GM23338 (cell line): ENCODE measurements around the gene LLGL2. TPM values are rescaled to one million over a fixed set of nuclear protein-coding genes. Genes with fewer than 3 reads are reported as not detected.

Source experiments
- ATAC-seq: fragments of 200-7000 bp; cut with Tn5 transposase; 3 replicates; pipeline ENCODE4 v1.9.1; 2020
- DNase-seq: peaks from one replicate; pipeline ENCODE4 v3.0.0-alpha.2; 2015; ENCODE audit warnings: low spot score
- H2AFZ ChIP-seq: fragments of 200-600 bp; sonication (generic); 2 replicates; pipeline ENCODE4 v1.8.0; 2016; ENCODE audit warnings: antibody characterized with exemption, mild to moderate bottlenecking, moderate library complexity
- H3F3A ChIP-seq: fragments of 200-600 bp; sonication (generic); replicated peaks from 2 replicates; pipeline ENCODE4 v1.8.0; 2017; ENCODE audit warnings: antibody characterized with exemption, mixed run types, low read depth
- H3K27ac ChIP-seq: fragments of 200-600 bp; sonication (generic); 2 replicates; pipeline ENCODE4 v1.6.1; 2016; ENCODE audit warnings: low read depth
- H3K27me3 ChIP-seq: fragments of 200-600 bp; sonication (generic); 2 replicates; pipeline ENCODE4 v1.8.0; 2016; ENCODE audit warnings: mild to moderate bottlenecking, mixed run types, moderate library complexity; ENCODE audit not compliant: insufficient read depth
- H3K36me3 ChIP-seq: fragments of 200-600 bp; sonication (generic); 2 replicates; pipeline ENCODE4 v1.8.0; 2016; ENCODE audit warnings: mild to moderate bottlenecking; ENCODE audit not compliant: insufficient read depth
- H3K4me1 ChIP-seq: fragments of 200-600 bp; sonication (generic); 2 replicates; pipeline ENCODE4 v1.8.0; 2016; ENCODE audit warnings: mild to moderate bottlenecking, moderate library complexity; ENCODE audit not compliant: insufficient read depth
- H3K4me2 ChIP-seq: fragments of 200-600 bp; sonication (generic); 2 replicates; pipeline ENCODE4 v1.7.1; 2017; ENCODE audit warnings: mixed run types
- H3K4me3 ChIP-seq: fragments of 200-600 bp; sonication (generic); 2 replicates; pipeline ENCODE4 v1.6.1; 2016; ENCODE audit warnings: mixed run types
- H3K79me2 ChIP-seq: fragments of 200-600 bp; sonication (generic); replicated peaks from 2 replicates; pipeline ENCODE4 v1.8.0; 2017; ENCODE audit warnings: mild to moderate bottlenecking; ENCODE audit not compliant: insufficient read depth
- H3K9me2 ChIP-seq: fragments of 200-600 bp; sonication (generic); 2 replicates; pipeline ENCODE4 v1.8.0; 2017; ENCODE audit not compliant: insufficient read depth
- H4K20me1 ChIP-seq: fragments of 200-600 bp; sonication (generic); replicated peaks from 2 replicates; pipeline ENCODE4 v1.8.0; 2017; ENCODE audit warnings: mild to moderate bottlenecking; ENCODE audit not compliant: insufficient read depth
- H3K27ac Mint-ChIP-seq: 2 replicates; pipeline ENCODE4 v1.8.0; 2020; ENCODE audit warnings: inconsistent platforms, mild to moderate bottlenecking, moderate library complexity, mixed read lengths
- H3K27me3 Mint-ChIP-seq: 3 replicates; pipeline ENCODE4 v1.8.0; 2022; ENCODE audit warnings: low read depth, mild to moderate bottlenecking, moderate library complexity, mixed read lengths, inconsistent platforms; ENCODE audit not compliant: insufficient read depth, poor library complexity
- H3K36me3 Mint-ChIP-seq: 3 replicates; pipeline ENCODE4 v1.8.0; 2021; ENCODE audit warnings: low read depth, mild to moderate bottlenecking, inconsistent platforms, moderate library complexity, mixed read lengths
- H3K4me1 Mint-ChIP-seq: 3 replicates; pipeline ENCODE4 v1.8.0; 2020; ENCODE audit warnings: mild to moderate bottlenecking, inconsistent platforms, mixed read lengths
- H3K4me3 Mint-ChIP-seq: 3 replicates; pipeline ENCODE4 v1.8.0; 2021; ENCODE audit warnings: moderate library complexity, mild to moderate bottlenecking, inconsistent platforms, mixed read lengths
- H3K9me3 Mint-ChIP-seq: 3 replicates; pipeline ENCODE4 v1.8.0; 2020; ENCODE audit warnings: moderate library complexity, mild to moderate bottlenecking, inconsistent platforms, mixed read lengths
- CREB1 ChIP-seq: fragments of 250-450 bp; sonication (Bioruptor Pico); IDR thresholded peaks from 2 replicates; pipeline ENCODE4 v1.5.0; 2020; ENCODE audit warnings: low read depth, mild to moderate bottlenecking, moderate library complexity
- EZH2 ChIP-seq: fragments of 200-600 bp; sonication (generic); IDR thresholded peaks from one replicate; pipeline ENCODE4 v1.8.0; 2017; ENCODE audit warnings: antibody characterized with exemption, mild to moderate bottlenecking, low read depth; ENCODE audit not compliant: unreplicated experiment
- POLR2AphosphoS5 ChIP-seq: IDR thresholded peaks from 2 replicates; pipeline ENCODE4 v1.6.1; 2016; ENCODE audit warnings: antibody characterized with exemption, low read depth
- STAT1 ChIP-seq: IDR thresholded peaks from one replicate; pipeline ENCODE4 v1.6.1; 2016; ENCODE audit warnings: antibody characterized with exemption; ENCODE audit not compliant: unreplicated experiment
- ZNF114 ChIP-seq: fragments of 250-450 bp; sonication (Bioruptor Pico); IDR thresholded peaks from 2 replicates; pipeline ENCODE4 v1.5.0; 2020; ENCODE audit warnings: mild to moderate bottlenecking, moderate library complexity
- ZNF331 ChIP-seq: fragments of 250-450 bp; sonication (Bioruptor Pico); IDR thresholded peaks from 2 replicates; pipeline ENCODE4 v1.5.0; 2020; ENCODE audit warnings: low read depth, mild to moderate bottlenecking, moderate library complexity
- polyA plus RNA-seq: library from polyadenylated mRNA; unstranded; fragments of >200 nt; fragmentation: Nextera tagmentation; extraction: Ambion mirVana; gene quantifications from 2 replicates; pipeline ENCODE4 v1.2.1, GENCODE V29; 2016
- total RNA-seq: library from RNA; depleted of rRNA; stranded (reverse); fragments of >200 nt; shearing (Covaris generic); gene quantifications from 2 replicates; pipeline ENCODE4 v1.2.3, GENCODE V29; 2014
- TF ChIP-seq, protein P1 (sequence below): fragments of 250-450 bp; sonication (Bioruptor Pico); IDR thresholded peaks from 2 replicates; pipeline ENCODE4 v1.5.0; 2020; ENCODE audit warnings: mild to moderate bottlenecking, moderate library complexity
- TF ChIP-seq, protein P2 (sequence below): IDR thresholded peaks from 2 replicates; pipeline ENCODE4 v1.6.1; 2016; ENCODE audit warnings: antibody characterized with exemption
- TF ChIP-seq, protein P3 (sequence below), 2 experiments: fragments of 200-600 bp in 1 of 2; sonication (generic) in 1 of 2; conservative IDR thresholded peaks; 2 replicates each; pipeline versions ENCODE4 v1.5.1 to v1.6.1; 2016 to 2017; ENCODE audit warnings: antibody characterized with exemption in 2 of 2, low read depth in 2 of 2, mild to moderate bottlenecking in 2 of 2, moderate library complexity in 1 of 2
- TF ChIP-seq, protein P4 (sequence below): IDR thresholded peaks from one replicate; pipeline ENCODE4 v1.6.1; 2018; ENCODE audit warnings: antibody characterized with exemption; ENCODE audit not compliant: unreplicated experiment

The LLGL2 gene
- total and polyA plus RNA-seq, 2 experiments from 2014 or later = 62.5 to 78.5 TPM

DNA sequence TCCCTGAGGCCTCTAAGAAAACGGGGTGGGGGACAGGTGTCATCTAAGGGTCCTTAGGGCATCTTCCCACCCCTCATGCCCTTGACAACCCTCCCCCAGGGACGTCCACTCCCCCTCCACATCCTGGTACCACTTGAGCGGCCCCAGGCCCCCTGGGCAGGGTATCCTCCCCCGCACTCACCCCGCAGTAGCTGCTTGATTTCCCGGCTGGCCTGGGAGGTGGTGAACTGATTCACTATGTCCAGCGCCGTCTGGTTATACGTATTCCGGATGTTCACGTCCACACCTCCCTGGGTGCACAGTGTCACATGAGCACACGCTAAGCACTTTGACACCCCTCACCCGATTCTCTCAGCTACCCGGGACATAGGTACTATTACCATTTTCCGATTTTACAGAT, 19.9 kb upstream of the LLGL2 start (continued):
- TF ChIP-seq, protein P1, sequence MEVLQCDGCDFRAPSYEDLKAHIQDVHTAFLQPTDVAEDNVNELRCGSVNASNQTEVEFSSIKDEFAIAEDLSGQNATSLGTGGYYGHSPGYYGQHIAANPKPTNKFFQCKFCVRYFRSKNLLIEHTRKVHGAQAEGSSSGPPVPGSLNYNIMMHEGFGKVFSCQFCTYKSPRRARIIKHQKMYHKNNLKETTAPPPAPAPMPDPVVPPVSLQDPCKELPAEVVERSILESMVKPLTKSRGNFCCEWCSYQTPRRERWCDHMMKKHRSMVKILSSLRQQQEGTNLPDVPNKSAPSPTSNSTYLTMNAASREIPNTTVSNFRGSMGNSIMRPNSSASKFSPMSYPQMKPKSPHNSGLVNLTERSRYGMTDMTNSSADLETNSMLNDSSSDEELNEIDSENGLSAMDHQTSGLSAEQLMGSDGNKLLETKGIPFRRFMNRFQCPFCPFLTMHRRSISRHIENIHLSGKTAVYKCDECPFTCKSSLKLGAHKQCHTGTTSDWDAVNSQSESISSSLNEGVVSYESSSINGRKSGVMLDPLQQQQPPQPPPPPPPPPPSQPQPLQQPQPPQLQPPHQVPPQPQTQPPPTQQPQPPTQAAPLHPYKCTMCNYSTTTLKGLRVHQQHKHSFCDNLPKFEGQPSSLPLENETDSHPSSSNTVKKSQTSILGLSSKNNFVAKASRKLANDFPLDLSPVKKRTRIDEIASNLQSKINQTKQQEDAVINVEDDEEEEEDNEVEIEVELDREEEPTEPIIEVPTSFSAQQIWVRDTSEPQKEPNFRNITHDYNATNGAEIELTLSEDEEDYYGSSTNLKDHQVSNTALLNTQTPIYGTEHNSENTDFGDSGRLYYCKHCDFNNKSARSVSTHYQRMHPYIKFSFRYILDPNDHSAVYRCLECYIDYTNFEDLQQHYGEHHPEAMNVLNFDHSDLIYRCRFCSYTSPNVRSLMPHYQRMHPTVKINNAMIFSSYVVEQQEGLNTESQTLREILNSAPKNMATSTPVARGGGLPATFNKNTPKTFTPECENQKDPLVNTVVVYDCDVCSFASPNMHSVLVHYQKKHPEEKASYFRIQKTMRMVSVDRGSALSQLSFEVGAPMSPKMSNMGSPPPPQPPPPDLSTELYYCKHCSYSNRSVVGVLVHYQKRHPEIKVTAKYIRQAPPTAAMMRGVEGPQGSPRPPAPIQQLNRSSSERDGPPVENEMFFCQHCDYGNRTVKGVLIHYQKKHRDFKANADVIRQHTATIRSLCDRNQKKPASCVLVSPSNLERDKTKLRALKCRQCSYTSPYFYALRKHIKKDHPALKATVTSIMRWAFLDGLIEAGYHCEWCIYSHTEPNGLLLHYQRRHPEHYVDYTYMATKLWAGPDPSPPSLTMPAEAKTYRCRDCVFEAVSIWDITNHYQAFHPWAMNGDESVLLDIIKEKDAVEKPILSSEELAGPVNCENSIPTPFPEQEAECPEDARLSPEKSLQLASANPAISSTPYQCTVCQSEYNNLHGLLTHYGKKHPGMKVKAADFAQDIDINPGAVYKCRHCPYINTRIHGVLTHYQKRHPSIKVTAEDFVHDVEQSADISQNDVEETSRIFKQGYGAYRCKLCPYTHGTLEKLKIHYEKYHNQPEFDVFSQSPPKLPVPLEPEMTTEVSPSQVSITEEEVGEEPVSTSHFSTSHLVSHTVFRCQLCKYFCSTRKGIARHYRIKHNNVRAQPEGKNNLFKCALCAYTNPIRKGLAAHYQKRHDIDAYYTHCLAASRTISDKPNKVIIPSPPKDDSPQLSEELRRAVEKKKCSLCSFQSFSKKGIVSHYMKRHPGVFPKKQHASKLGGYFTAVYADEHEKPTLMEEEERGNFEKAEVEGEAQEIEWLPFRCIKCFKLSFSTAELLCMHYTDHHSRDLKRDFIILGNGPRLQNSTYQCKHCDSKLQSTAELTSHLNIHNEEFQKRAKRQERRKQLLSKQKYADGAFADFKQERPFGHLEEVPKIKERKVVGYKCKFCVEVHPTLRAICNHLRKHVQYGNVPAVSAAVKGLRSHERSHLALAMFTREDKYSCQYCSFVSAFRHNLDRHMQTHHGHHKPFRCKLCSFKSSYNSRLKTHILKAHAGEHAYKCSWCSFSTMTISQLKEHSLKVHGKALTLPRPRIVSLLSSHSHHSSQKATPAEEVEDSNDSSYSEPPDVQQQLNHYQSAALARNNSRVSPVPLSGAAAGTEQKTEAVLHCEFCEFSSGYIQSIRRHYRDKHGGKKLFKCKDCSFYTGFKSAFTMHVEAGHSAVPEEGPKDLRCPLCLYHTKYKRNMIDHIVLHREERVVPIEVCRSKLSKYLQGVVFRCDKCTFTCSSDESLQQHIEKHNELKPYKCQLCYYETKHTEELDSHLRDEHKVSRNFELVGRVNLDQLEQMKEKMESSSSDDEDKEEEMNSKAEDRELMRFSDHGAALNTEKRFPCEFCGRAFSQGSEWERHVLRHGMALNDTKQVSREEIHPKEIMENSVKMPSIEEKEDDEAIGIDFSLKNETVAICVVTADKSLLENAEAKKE (CRISPR knock-in tag) = no peak
- TF ChIP-seq STAT1 (no peak), EZH2 (no peak)
- TF ChIP-seq, protein P2, sequence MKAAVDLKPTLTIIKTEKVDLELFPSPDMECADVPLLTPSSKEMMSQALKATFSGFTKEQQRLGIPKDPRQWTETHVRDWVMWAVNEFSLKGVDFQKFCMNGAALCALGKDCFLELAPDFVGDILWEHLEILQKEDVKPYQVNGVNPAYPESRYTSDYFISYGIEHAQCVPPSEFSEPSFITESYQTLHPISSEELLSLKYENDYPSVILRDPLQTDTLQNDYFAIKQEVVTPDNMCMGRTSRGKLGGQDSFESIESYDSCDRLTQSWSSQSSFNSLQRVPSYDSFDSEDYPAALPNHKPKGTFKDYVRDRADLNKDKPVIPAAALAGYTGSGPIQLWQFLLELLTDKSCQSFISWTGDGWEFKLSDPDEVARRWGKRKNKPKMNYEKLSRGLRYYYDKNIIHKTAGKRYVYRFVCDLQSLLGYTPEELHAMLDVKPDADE = no peak

DNA sequence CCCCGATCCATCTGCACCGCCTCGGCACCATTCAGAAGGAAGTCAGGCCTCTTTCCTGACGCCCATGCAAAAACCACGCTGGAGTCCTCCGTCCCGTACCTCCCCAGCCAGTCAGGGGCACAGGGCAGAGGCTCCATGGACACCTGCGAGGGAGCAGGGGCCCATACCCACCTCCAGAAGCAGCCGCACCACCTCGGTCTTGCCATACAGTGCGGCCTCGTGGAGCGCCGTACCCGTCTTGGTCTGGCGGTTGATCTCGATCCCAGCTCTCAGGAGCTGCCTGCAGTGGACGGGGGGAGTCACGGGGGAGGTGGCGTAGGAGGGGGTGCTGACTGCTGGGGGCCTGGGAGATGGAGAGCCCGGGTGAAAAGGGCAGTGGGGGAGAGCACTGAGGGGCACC, 19.4 kb upstream of the LLGL2 start:
- H3K4me1 ChIP-seq = no peaks in the 10 kb centered on the region
- no peaks in the 10 kb centered on the region for H3F3A ChIP-seq
- DNase-seq (no peak), ATAC-seq (no peak)
- H3K4me2 ChIP-seq = no peak overlapping the region
- H3K27ac ChIP-seq = no peak overlapping the region
- H3K4me3 ChIP-seq = no peak overlapping the region
- Mint-ChIP-seq H3K36me3 (peaks cover 10% of the 10 kb centered on the region; the same call in 2 of the 3 replicates), H3K4me1 (no peaks in the 10 kb centered on the region; the same call in 2 of the 3 replicates), H3K27me3 (peaks cover 7% of the 10 kb centered on the region), H3K27ac (no peak overlapping the region), H3K4me3 (no peak overlapping the region), H3K9me3 (no peaks in the 10 kb centered on the region)
- H3K79me2 ChIP-seq = no peaks in the 10 kb centered on the region; the same call in 1 of the 2 replicates
- TF ChIP-seq STAT1 (no peak), ZNF331 (CRISPR knock-in tag) (no peak), CREB1 (CRISPR knock-in tag) (no peak), POLR2AphosphoS5 (no peak), EZH2 (no peak), ZNF114 (no peak)
- TF ChIP-seq, protein P3, sequence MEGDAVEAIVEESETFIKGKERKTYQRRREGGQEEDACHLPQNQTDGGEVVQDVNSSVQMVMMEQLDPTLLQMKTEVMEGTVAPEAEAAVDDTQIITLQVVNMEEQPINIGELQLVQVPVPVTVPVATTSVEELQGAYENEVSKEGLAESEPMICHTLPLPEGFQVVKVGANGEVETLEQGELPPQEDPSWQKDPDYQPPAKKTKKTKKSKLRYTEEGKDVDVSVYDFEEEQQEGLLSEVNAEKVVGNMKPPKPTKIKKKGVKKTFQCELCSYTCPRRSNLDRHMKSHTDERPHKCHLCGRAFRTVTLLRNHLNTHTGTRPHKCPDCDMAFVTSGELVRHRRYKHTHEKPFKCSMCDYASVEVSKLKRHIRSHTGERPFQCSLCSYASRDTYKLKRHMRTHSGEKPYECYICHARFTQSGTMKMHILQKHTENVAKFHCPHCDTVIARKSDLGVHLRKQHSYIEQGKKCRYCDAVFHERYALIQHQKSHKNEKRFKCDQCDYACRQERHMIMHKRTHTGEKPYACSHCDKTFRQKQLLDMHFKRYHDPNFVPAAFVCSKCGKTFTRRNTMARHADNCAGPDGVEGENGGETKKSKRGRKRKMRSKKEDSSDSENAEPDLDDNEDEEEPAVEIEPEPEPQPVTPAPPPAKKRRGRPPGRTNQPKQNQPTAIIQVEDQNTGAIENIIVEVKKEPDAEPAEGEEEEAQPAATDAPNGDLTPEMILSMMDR (conservative IDR thresholded peaks at IDR 0.05; ENCODE audit: low read depth in 2 of 2) = no peak
- TF ChIP-seq, protein P4, sequence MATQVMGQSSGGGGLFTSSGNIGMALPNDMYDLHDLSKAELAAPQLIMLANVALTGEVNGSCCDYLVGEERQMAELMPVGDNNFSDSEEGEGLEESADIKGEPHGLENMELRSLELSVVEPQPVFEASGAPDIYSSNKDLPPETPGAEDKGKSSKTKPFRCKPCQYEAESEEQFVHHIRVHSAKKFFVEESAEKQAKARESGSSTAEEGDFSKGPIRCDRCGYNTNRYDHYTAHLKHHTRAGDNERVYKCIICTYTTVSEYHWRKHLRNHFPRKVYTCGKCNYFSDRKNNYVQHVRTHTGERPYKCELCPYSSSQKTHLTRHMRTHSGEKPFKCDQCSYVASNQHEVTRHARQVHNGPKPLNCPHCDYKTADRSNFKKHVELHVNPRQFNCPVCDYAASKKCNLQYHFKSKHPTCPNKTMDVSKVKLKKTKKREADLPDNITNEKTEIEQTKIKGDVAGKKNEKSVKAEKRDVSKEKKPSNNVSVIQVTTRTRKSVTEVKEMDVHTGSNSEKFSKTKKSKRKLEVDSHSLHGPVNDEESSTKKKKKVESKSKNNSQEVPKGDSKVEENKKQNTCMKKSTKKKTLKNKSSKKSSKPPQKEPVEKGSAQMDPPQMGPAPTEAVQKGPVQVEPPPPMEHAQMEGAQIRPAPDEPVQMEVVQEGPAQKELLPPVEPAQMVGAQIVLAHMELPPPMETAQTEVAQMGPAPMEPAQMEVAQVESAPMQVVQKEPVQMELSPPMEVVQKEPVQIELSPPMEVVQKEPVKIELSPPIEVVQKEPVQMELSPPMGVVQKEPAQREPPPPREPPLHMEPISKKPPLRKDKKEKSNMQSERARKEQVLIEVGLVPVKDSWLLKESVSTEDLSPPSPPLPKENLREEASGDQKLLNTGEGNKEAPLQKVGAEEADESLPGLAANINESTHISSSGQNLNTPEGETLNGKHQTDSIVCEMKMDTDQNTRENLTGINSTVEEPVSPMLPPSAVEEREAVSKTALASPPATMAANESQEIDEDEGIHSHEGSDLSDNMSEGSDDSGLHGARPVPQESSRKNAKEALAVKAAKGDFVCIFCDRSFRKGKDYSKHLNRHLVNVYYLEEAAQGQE = no peak
- H3K9me2 ChIP-seq = no peaks in the 10 kb centered on the region
- H2AFZ ChIP-seq = no peak overlapping the region
- H3K27me3 ChIP-seq = no peaks in the 10 kb centered on the region
- no peaks in the 10 kb centered on the region for H4K20me1 ChIP-seq
- no peaks in the 10 kb centered on the region for H3K36me3 ChIP-seq
